GM04503 (cell line): ENCODE results near the gene TIAM1.

Source experiments
- DNase-seq: peaks from one replicate; pipeline ENCODE4 v3.0.0-alpha.2; 2012; ENCODE audit warnings: low read depth

Gene TIAM1

GRCh38 chr21:31201144-31201543, 142.9 kb downstream of the TIAM1 start:
- DNase-seq, result no peak

- no peak for DNase-seq
Measured at GRCh38 chr21:31198575-31198974, 145.5 kb downstream of the TIAM1 start.

GRCh38 chr21:31196724-31197123, 147.3 kb downstream of the TIAM1 start:
- no peak for DNase-seq

GRCh38 chr21:31195334-31196015, 148.6 kb downstream of the TIAM1 start:
- DNase-seq, result no peak

- DNase-seq, result no peak
Measured at GRCh38 chr21:31194510-31195293, 149.4 kb downstream of the TIAM1 start.

- no peak for DNase-seq
Measured at GRCh38 chr21:31193761-31194160, 150.3 kb downstream of the TIAM1 start.

DNA sequence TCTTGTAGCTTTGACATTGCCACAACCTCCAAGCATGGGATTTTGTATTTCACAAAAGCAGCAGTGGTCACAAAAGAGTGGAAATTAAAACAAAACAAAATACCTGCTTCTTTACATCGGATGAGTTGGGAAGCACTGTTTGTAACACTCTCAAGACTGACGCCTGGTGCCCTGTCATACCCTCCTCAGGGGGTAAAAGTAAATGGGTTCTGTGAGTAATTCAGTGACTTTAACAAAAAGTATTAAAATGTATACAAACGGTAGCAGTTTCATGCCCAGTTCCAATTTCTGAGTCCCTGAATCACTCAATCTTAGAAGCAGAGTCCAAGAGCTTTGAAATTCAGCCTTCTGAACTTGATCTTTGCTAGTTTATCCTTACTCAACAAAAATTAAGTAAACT, 152.5 kb downstream of the TIAM1 start:
- no peak for DNase-seq

- DNase-seq, result no peak
Measured at GRCh38 chr21:31190516-31190915, 153.5 kb downstream of the TIAM1 start.

DNA sequence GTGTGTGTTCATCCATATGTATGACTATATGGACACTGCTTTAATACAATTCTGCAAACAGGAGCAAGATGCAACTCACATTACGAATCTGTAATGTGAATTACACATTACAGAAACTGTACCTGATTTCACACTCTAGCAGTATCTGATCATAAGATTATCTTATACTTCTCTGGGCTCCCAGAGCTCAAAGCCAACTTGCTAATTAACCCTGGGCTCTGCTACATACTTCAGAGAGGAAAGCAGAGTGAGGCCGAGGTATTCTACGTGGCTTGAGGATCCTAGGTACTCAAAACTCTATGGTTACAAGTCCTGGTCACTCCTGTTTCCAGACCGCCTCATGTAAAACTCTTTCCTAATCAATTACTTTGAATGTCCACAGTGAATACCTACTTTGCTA, 156.6 kb downstream of the TIAM1 start:
- DNase-seq, result no peak

DNA sequence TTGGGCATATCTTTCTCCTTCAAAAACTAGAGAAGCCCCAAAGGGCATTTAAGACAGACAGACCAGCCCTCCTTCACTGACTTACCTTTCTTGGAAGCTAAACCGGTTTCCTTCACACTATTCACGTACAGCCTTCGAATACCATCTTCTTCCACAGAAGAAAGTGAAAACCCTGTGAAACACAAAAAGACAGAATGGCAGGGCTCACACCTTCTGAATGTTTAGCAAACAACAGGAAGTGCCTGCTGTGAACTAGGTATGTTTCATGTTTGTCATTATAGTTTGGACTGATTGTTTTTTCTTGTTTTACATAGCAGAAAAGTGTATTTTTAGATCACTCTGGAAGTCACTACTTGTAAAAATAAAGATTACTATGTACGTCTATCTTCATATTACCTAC, 157.1 kb downstream of the TIAM1 start:
- DNase-seq, result no peak

DNA sequence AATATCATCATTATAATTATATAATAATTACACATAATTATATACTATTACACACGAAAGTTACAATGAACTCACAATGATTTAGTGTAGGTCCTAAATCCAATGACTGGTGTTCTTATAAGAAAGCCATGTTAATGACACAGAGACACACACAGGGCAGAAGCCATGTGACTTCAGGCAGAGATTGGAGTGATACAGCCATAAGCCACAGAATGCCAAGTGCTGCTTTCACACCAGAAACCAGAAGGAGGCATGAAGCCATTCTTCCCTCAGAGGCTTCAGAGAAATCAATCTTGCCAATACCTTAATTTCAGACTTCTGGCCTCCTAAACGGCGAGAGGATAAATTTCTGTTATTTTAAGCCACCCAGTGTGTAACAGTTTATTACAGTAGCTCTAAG, 158.4 kb downstream of the TIAM1 start:
- DNase-seq, result no peak

- no peak for DNase-seq
Measured at GRCh38 chr21:31184876-31185275, 159.2 kb downstream of the TIAM1 start.

- DNase-seq, result no peak
Measured at GRCh38 chr21:31184459-31184858, 159.6 kb downstream of the TIAM1 start.

DNA sequence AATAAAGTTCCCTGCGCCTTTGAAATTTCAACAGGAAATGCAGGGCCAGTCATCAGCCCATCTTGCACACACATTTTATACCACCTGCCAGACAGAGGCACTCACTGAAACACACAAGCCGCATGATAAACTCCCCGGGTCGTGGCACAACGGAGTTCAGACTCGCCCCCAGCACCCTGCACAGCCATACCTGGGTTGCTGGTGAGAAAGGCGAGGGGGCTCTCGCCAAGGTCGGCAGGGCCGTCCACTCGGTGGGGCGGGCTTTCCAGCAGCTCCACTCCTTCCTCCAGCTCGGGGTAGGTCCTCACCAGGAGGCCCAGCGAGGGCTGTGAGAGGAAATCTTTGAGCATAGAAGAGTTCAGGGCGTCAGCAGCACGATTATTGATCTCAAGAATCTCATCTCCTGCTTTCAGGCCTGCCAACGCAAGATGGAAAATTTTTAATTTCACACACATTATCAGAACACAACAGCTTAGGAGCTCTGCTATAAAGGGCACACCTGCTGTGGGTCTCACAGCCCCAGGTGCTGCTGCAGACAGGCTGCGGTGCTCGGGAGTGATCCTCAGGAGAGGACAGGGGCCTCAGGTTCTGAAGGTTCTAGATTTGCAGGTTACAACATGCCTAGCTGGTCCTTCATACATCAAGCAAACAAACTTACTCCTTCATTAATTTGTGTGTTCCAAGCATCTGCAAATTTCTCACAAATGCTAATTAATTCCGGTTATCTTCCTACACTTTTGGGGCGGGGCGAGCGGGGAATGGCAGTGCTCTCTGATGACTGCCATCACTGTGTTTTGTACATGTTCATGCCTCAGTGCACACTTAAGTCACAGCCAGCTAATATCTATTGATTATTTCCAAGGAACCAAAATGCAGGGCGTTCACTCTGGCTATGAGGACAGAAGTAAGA, 161.6 kb downstream of the TIAM1 start:
- DNase-seq, result no peak

GRCh38 chr21:31181082-31181750, 162.8 kb downstream of the TIAM1 start:
- DNase-seq, result no peak

DNA sequence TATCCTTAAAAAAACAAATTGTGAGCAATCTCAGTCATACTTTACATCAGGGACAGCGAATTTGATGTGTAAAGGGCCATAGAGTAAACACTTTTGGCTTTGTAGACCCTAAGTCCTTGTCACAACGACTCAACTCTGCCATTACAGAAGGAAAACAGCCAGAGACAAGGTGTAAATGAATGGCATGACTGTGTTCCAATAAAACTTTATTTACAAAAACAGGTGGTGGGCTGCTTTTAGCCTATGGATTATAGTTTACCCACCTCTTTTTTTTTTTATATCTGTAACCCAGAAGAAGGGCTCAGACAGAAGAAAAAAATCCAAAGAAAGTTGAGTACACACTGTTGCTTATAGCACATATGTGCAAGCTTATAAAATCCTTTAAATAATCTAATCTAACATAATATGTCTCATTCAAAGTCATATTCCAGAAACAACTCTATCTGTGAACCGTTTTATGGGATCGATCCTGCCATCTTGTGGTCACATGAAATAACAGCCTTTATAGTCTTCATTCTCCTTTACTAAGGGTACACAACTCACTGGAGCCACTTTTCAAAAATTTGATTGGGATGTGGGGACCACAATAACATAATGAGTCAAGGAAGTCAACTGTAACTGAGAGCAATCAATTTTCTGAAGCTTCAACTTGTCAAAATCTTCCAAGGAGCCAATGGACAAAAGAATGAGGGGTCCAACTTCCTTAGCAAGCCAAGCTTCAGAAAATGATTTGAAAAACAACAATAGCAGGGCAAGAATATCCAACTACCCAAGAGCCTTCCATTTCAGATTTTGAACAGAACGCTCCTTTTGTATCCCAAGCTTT, 163.6 kb downstream of the TIAM1 start:
- no peak for DNase-seq

GRCh38 chr21:31176725-31177124, 167.3 kb downstream of the TIAM1 start:
- DNase-seq, result no peak

DNA sequence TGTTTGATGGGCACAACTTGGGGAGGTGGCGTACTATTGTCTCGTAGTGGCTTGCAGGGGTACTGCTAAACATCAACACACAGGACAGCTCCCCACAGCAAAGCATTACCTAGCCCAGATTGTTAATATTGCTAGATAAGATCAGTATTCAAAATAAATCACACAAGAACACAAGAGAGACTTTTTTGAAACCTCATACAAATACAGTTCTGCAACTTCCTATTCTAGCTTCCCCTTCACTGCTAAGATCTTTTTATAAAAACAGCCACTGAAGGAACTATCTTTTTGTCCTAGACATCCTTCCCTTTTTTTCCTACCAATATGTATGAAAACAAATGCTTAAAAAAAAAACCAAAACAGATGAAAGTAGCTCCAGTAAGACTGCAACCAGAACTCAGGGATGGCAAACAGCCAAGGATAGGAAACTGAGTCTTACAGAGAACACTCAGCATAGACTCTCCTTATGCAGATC, 167.9 kb downstream of the TIAM1 start:
- DNase-seq, result no peak

DNA sequence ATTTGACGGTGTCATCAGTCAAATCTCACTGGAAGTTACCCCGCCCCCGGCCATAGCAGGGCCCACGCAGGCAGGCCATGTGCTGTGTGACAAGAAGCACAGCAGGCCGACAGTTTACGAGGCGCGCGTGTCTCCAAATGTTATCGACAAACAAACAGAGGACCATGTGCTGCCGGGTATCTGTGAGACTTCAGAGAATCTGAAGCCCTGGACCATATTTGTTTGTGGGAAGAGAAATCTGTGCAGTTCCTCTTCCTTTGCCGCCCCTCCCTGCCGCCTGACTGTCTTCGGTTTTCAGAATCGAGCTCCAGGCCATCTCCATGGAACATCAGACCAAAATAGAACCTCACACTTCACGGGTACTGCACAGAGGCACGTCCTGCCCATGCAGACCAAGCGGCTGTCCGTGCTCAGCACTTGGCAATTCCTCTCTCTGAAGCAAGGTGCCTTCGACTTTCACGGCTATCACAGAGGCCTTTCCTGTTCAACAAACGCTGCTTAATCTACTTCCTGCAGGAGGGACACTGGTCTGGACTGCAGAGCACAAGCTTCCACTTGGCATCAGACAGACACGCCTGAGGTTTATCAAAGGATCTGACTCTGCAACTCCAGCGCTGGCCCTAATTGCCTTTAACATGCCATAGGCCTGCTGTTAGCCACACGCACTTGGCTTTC, 170.0 kb downstream of the TIAM1 start:
- no peak for DNase-seq

DNA sequence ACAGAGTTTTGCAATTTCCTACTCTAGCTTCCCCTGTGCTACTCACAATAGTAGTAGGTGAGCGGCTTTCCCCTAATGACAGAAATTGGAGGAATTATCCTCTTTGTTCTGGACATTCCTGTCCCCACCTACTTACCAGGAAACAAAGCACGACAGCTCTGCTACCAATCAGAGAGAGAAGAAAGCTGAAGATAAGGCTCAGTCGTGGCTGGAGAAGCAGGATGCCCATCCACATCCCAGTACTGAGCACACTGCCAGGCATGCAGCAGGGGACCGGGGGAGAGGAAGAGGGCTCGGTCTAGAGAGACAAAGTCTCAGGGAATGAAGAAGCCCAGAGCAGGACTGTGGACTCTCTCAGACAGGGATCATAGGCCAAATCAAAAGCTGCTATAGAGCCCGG, 171.7 kb downstream of the TIAM1 start:
- no peak for DNase-seq
